ENCODE results near the gene EIF4EBP3. TPM values are rescaled to one million over a fixed set of nuclear protein-coding genes. Genes with fewer than 3 reads are reported as not detected.
A peak's percentile ranks its signal among the peaks of the same experiment; 100 is the strongest.

EIF4EBP3 gene
- total RNA-seq, 2 experiments from 2014 or later: 8.0 to 11.6 TPM

GRCh38 chr5:140558542-140558941 is 11.1 kb downstream of the EIF4EBP3 start:
- ChIA-PET CTCF (interaction anchor here (0.6 to 1.9 kb wide), 3 partner anchors 10 to 13 kb away, joined by 3 to 4 read pairs (median 3); partner anchors contain the start of gene EIF4EBP3), POLR2A (interaction anchor here (2.1 to 10.7 kb wide), 4 partner anchors 10 to 157 kb away, joined by 10 to 101 read pairs (median 18); partner anchors contain the start of genes ANKHD1, EIF4EBP3, IK and NDUFA2)
- no peaks in the 10 kb centered on the region for H3K27me3 Mint-ChIP-seq
- no peaks in the 10 kb centered on the region for H3K9me3 Mint-ChIP-seq
- no peak for DNase-seq
- peaks cover 51% of the 10 kb centered on the region for H3K4me1 Mint-ChIP-seq
- H3K36me3 Mint-ChIP-seq (ENCODE audit: low read depth): peaks cover 36% of the 10 kb centered on the region
- no peak overlapping the region for H3K4me3 Mint-ChIP-seq
- H3K27ac Mint-ChIP-seq: peak overlapping the region; percentile 79

- H3K27ac Mint-ChIP-seq: no peak overlapping the region
- CTCF ChIA-PET: interaction anchor here (1.9 kb wide), 1 partner anchor 13 kb away, joined by 4 read pairs; the partner anchor contains the start of gene EIF4EBP3
- no peaks in the 10 kb centered on the region for H3K9me3 Mint-ChIP-seq
- POLR2A ChIA-PET: interaction anchor here (1.0 to 10.7 kb wide), 3 partner anchors 9 to 159 kb away, joined by 3 to 101 read pairs (median 3); partner anchors contain the start of genes ANKHD1 and EIF4EBP3
- H3K4me1 Mint-ChIP-seq: peaks cover 48% of the 10 kb centered on the region
- no peaks in the 10 kb centered on the region for H3K27me3 Mint-ChIP-seq
- H3K36me3 Mint-ChIP-seq (ENCODE audit: low read depth): peaks cover 30% of the 10 kb centered on the region
- no peak overlapping the region for H3K4me3 Mint-ChIP-seq
- DNase-seq: no peak
Measured at GRCh38 chr5:140560227-140560626, 12.8 kb downstream of the EIF4EBP3 start.

GRCh38 chr5:140561753-140562523 is 14.5 kb downstream of the EIF4EBP3 start:
- Mint-ChIP-seq H3K9me3 (no peaks in the 10 kb centered on the region), H3K27me3 (no peaks in the 10 kb centered on the region), H3K4me3 (no peak overlapping the region), H3K4me1 (peaks cover 51% of the 10 kb centered on the region), H3K27ac (no peak overlapping the region), H3K36me3 (ENCODE audit: low read depth) (peaks cover 23% of the 10 kb centered on the region)
- DNase-seq: no peak
- POLR2A ChIA-PET: interaction anchor here (0.9 to 10.7 kb wide), 5 partner anchors 13 to 160 kb away, joined by 3 to 101 read pairs (median 5); partner anchors contain the start of genes ANKHD1, EIF4EBP3, IK and NDUFA2
- CTCF ChIA-PET: interaction anchor here (1.0 kb wide), 1 partner anchor 15 kb away, joined by 3 read pairs; the partner anchor contains the start of gene EIF4EBP3

GRCh38 chr5:140563596-140563995 is 16.1 kb downstream of the EIF4EBP3 start:
- Mint-ChIP-seq H3K27ac (peak overlapping the region; percentile 89), H3K9me3 (no peaks in the 10 kb centered on the region), H3K4me1 (peaks cover 59% of the 10 kb centered on the region), H3K36me3 (ENCODE audit: low read depth) (peaks cover 31% of the 10 kb centered on the region), H3K4me3 (peak overlapping the region; percentile 93), H3K27me3 (no peaks in the 10 kb centered on the region)
- POLR2A ChIA-PET: interaction anchor here (0.6 to 10.7 kb wide), 13 partner anchors 8 to 162 kb away, joined by 3 to 101 read pairs (median 4); partner anchors contain the start of genes ANKHD1, EIF4EBP3, HARS1 and HARS2
- CTCF ChIA-PET: interaction anchor here (1.2 kb wide), 1 partner anchor 16 kb away, joined by 5 read pairs; the partner anchor contains the start of gene EIF4EBP3
- no peak for DNase-seq

- peaks cover 36% of the 10 kb centered on the region for H3K36me3 Mint-ChIP-seq (ENCODE audit: low read depth)
- H3K9me3 Mint-ChIP-seq: no peaks in the 10 kb centered on the region
- ChIA-PET POLR2A (interaction anchor here (0.6 to 10.7 kb wide), 18 partner anchors 7 to 163 kb away, joined by 3 to 101 read pairs (median 4); partner anchors contain the start of genes ANKHD1, EIF4EBP3, HARS1 and HARS2), CTCF (interaction anchor here (0.6 to 1.5 kb wide), 7 partner anchors 15 to 129 kb away, joined by 3 to 7 read pairs (median 4); partner anchors contain the start of genes CD14 and EIF4EBP3)
- peak within 1 kb of the TSS; percentile 89 for H3K27ac Mint-ChIP-seq
- peak within 1 kb of the TSS; percentile 93 for H3K4me3 Mint-ChIP-seq
- DNase-seq: peak; percentile 98
- H3K4me1 Mint-ChIP-seq: peaks cover 67% of the 10 kb centered on the region
- no peaks in the 10 kb centered on the region for H3K27me3 Mint-ChIP-seq
Measured at GRCh38 chr5:140564196-140565023, 16.9 kb downstream of the EIF4EBP3 start, which contains the start of the genes APBB3 and SLC35A4. TSS of gene APBB3 (minus strand) at chr5:140564598. CDS start at chr5:140564245, 353 bp downstream. TSS of gene SLC35A4 (plus strand) at chr5:140564828. CDS start at chr5:140567170, 2,342 bp downstream.

- Mint-ChIP-seq H3K36me3 (ENCODE audit: low read depth) (peaks cover 40% of the 10 kb centered on the region), H3K4me3 (peak overlapping the region; percentile 93), H3K27ac (peak overlapping the region; percentile 89), H3K4me1 (peaks cover 74% of the 10 kb centered on the region), H3K9me3 (no peaks in the 10 kb centered on the region), H3K27me3 (no peaks in the 10 kb centered on the region)
- CTCF ChIA-PET: interaction anchor here (0.6 to 1.5 kb wide), 8 partner anchors 14 to 284 kb away, joined by 3 to 7 read pairs (median 4); partner anchors contain the start of genes CD14 and EIF4EBP3
- no peak for DNase-seq
- POLR2A ChIA-PET: interaction anchor here (0.7 to 10.7 kb wide), 14 partner anchors 8 to 219 kb away, joined by 3 to 101 read pairs (median 4); partner anchors contain the start of genes ANKHD1, CD14, EIF4EBP3 and HBEGF
Measured at GRCh38 chr5:140565024-140565779, 17.7 kb downstream of the EIF4EBP3 start.

GRCh38 chr5:140565780-140566095 is 18.3 kb downstream of the EIF4EBP3 start:
- no peaks in the 10 kb centered on the region for H3K27me3 Mint-ChIP-seq
- DNase-seq: no peak

GRCh38 chr5:140566665-140567064 is 19.2 kb downstream of the EIF4EBP3 start:
- Mint-ChIP-seq H3K36me3 (ENCODE audit: low read depth) (peaks cover 45% of the 10 kb centered on the region), H3K9me3 (no peaks in the 10 kb centered on the region), H3K4me1 (peaks cover 73% of the 10 kb centered on the region), H3K27ac (peak overlapping the region; percentile 19), H3K4me3 (no peak overlapping the region), H3K27me3 (no peaks in the 10 kb centered on the region)
- ChIA-PET POLR2A (interaction anchor here (0.6 to 5.9 kb wide), 6 partner anchors 9 to 81 kb away, joined by 3 to 29 read pairs (median 10); partner anchors contain the start of genes CD14, EIF4EBP3, IK and NDUFA2), CTCF (interaction anchor here (1.0 kb wide), 1 partner anchor 144 kb away, joined by 3 read pairs; no protein-coding TSS in a partner anchor)
- DNase-seq: no peak

More at GRCh38 chr5:140565780-140566095, 18.3 kb downstream of the EIF4EBP3 start:
- Mint-ChIP-seq H3K4me1 (peaks cover 75% of the 10 kb centered on the region), H3K27ac (peak overlapping the region; percentile 89), H3K9me3 (no peaks in the 10 kb centered on the region), H3K36me3 (ENCODE audit: low read depth) (peaks cover 42% of the 10 kb centered on the region), H3K4me3 (peak overlapping the region; percentile 93)
- CTCF ChIA-PET: interaction anchor here (0.6 to 1.4 kb wide), 7 partner anchors 13 to 284 kb away, joined by 3 to 7 read pairs (median 4); partner anchors contain the start of genes CD14 and EIF4EBP3
- POLR2A ChIA-PET: interaction anchor here (0.7 to 10.7 kb wide), 12 partner anchors 8 to 220 kb away, joined by 3 to 101 read pairs (median 6); partner anchors contain the start of genes ANKHD1, CD14, EIF4EBP3 and HBEGF

- no peaks in the 10 kb centered on the region for H3K27me3 Mint-ChIP-seq
- H3K36me3 Mint-ChIP-seq (ENCODE audit: low read depth): peaks cover 45% of the 10 kb centered on the region
- peaks cover 73% of the 10 kb centered on the region for H3K4me1 Mint-ChIP-seq
- no peak overlapping the region for H3K27ac Mint-ChIP-seq
- POLR2A ChIA-PET: interaction anchor here (0.9 to 5.9 kb wide), 3 partner anchors 10 to 20 kb away, joined by 3 to 29 read pairs (median 12); partner anchors contain the start of genes EIF4EBP3 and SRA1
- H3K4me3 Mint-ChIP-seq: no peak overlapping the region
- H3K9me3 Mint-ChIP-seq: no peaks in the 10 kb centered on the region
- CTCF ChIA-PET: interaction anchor here (1.0 to 1.4 kb wide), 2 partner anchors 9 to 144 kb away, joined by 3 read pairs; no protein-coding TSS in a partner anchor
- no peak for DNase-seq
Measured at GRCh38 chr5:140567136-140567818, 19.8 kb downstream of the EIF4EBP3 start.

GRCh38 chr5:140567871-140568270 is 20.4 kb downstream of the EIF4EBP3 start:
- peaks cover 68% of the 10 kb centered on the region for H3K4me1 Mint-ChIP-seq
- ChIA-PET CTCF (interaction anchor here (1.4 kb wide), 1 partner anchor 9 kb away, joined by 3 read pairs; no protein-coding TSS in a partner anchor), POLR2A (interaction anchor here (0.9 to 5.9 kb wide), 3 partner anchors 10 to 21 kb away, joined by 3 to 29 read pairs (median 12); partner anchors contain the start of genes EIF4EBP3 and SRA1)
- H3K4me3 Mint-ChIP-seq: no peak overlapping the region
- no peak for DNase-seq
- H3K27ac Mint-ChIP-seq: no peak overlapping the region
- no peaks in the 10 kb centered on the region for H3K27me3 Mint-ChIP-seq
- H3K9me3 Mint-ChIP-seq: no peaks in the 10 kb centered on the region
- peaks cover 45% of the 10 kb centered on the region for H3K36me3 Mint-ChIP-seq (ENCODE audit: low read depth)
